A549 (cell line): ENCODE data around the gene FAM171A1. TPM values are rescaled to one million over a fixed set of nuclear protein-coding genes. Genes with fewer than 3 reads are reported as not detected.
A peak's percentile ranks its signal among the peaks of the same experiment; 100 is the strongest.
"Not testable (repeated sequence)": the region's sequence is repeated elsewhere in the genome, so short reads cannot be mapped to it uniquely, and the experiment has no call there.

Experiments
- ATAC-seq, 2 experiments: fragments of 200-7000 bp in 1 of 2; fragments of >200 bp in 1 of 2; cut with Nextera tagmentation in 1 of 2; cut with Tn5 transposase in 1 of 2; 3 replicates each; pipeline versions ENCODE4 v1.8.0 to v1.9.1; 2018 to 2020; ENCODE audit warnings: mild to moderate bottlenecking in 1 of 2, moderate library complexity in 1 of 2
- CTCF ChIA-PET: fragments of 300-600 bp; sonication (Branson Sonifier 250); formaldehyde crosslinking; extraction: SDS; loops from one replicate; lab custom pipeline; 2021; ENCODE audit warnings: antibody characterized with exemption, inconsistent platforms; lab: Yijun Ruan, JAX
- POLR2A ChIA-PET: fragments of 350-600 bp; formaldehyde crosslinking; extraction: SDS; loops from one replicate; lab custom pipeline; 2021; ENCODE audit warnings: antibody characterized with exemption, inconsistent platforms; lab: Yijun Ruan, JAX
- DNase-seq, 2 experiments: peaks; one replicate each; pipeline versions ENCODE4 v3.0.0 to v3.0.0-alpha.2; 2011 to 2016; ENCODE audit warnings: low read depth in 1 of 2, low spot score in 1 of 2
- FAIRE-seq: peaks from 2 replicates; lab custom pipeline; 2011; peaks lifted over from hg19 to GRCh38; lab: Jason Lieb, UNC
- H3K27ac ChIP-seq, 2 experiments: fragments of >200 bp; sonication (Bioruptor Twin); formaldehyde crosslinking; 3 replicates each; pipeline ENCODE4 v1.5.1; 2016 to 2017
- H3K4me1 ChIP-seq: fragments of >200 bp; sonication (Bioruptor Twin); formaldehyde crosslinking; 3 replicates; pipeline ENCODE4 v1.6.1; 2016
- H3K4me2 ChIP-seq: fragments of >200 bp; sonication (Bioruptor Twin); formaldehyde crosslinking; 3 replicates; pipeline ENCODE4 v1.6.1; 2016
- H3K4me3 ChIP-seq: fragments of >200 bp; sonication (Bioruptor Twin); formaldehyde crosslinking; 3 replicates; pipeline ENCODE4 v1.5.1; 2016
- H3K9me3 ChIP-seq: fragments of >200 bp; sonication (Bioruptor Twin); formaldehyde crosslinking; 3 replicates; pipeline ENCODE4 v1.6.1; 2016
- CBX2 ChIP-seq: fragments of 200-600 bp; sonication (generic); IDR thresholded peaks from 2 replicates; pipeline ENCODE4 v1.6.1; 2016; ENCODE audit warnings: low read depth, mild to moderate bottlenecking, borderline replicate concordance
- CHD2 ChIP-seq: fragments of 150-350 bp; IDR thresholded peaks from 2 replicates; pipeline ENCODE4 v1.6.1; 2014; ENCODE audit warnings: low read length; ENCODE audit not compliant: partially characterized antibody
- EHMT2 ChIP-seq: fragments of 200-600 bp; sonication (generic); IDR thresholded peaks from 2 replicates; pipeline ENCODE4 v1.6.1; 2016; ENCODE audit warnings: antibody characterized with exemption, low read depth, mild to moderate bottlenecking, moderate library complexity
- ESRRA ChIP-seq: fragments of 150-350 bp; IDR thresholded peaks from 2 replicates; pipeline ENCODE4 v1.6.1; 2014; ENCODE audit warnings: mild to moderate bottlenecking, low read length, borderline replicate concordance
- FOSL2 ChIP-seq, 2 experiments: fragments of 450-650 bp in 1 of 2; fragments of >200 bp in 1 of 2; sonication (Bioruptor Twin) in 1 of 2; formaldehyde crosslinking; IDR thresholded peaks; 2 replicates each; pipeline versions ENCODE4 v1.5.0 to v1.6.1; 2016 to 2020; ENCODE audit warnings: mild to moderate bottlenecking in 1 of 2, moderate library complexity in 1 of 2
- HDAC2 ChIP-seq: fragments of 200-600 bp; sonication (generic); IDR thresholded peaks from 2 replicates; pipeline ENCODE4 v1.6.1; 2016
- HES2 ChIP-seq: fragments of >200 bp; sonication (Bioruptor Twin); formaldehyde crosslinking; IDR thresholded peaks from 2 replicates; pipeline ENCODE4 v1.6.1; 2016
- HEYL ChIP-seq: fragments of 250-450 bp; sonication (Bioruptor Pico); IDR thresholded peaks from 2 replicates; pipeline ENCODE4 v1.8.0; 2021; ENCODE audit warnings: mild to moderate bottlenecking, moderate library complexity
- HOXB13 ChIP-seq: fragments of 250-450 bp; sonication (Bioruptor Pico); IDR thresholded peaks from 2 replicates; pipeline ENCODE4 v1.5.0; 2020; ENCODE audit warnings: low read depth, mild to moderate bottlenecking, moderate library complexity
- KDM1A ChIP-seq: fragments of 200-600 bp; sonication (generic); IDR thresholded peaks from 2 replicates; pipeline ENCODE4 v1.6.1; 2016; ENCODE audit warnings: low read depth, mild to moderate bottlenecking
- MAFK ChIP-seq: fragments of 450-650 bp; IDR thresholded peaks from 2 replicates; pipeline ENCODE4 v1.6.1; 2014; ENCODE audit not compliant: partially characterized antibody
- MAX ChIP-seq: IDR thresholded peaks from 2 replicates; pipeline ENCODE4 v1.6.1; 2012
- MAZ ChIP-seq: fragments of 150-350 bp; IDR thresholded peaks from 2 replicates; pipeline ENCODE4 v1.6.1; 2014; ENCODE audit warnings: antibody characterized with exemption, low read depth, low read length, borderline replicate concordance
- MYC ChIP-seq: IDR thresholded peaks from 2 replicates; pipeline ENCODE4 v1.6.1; 2012; ENCODE audit warnings: mild to moderate bottlenecking, inconsistent platforms, low read length, improper control_type of control experiment, borderline replicate concordance
- NFE2L2 ChIP-seq: fragments of 150-350 bp; conservative IDR thresholded peaks from 2 replicates; pipeline ENCODE4 v1.6.1; 2014; ENCODE audit warnings: low read length
- PBX3 ChIP-seq: IDR thresholded peaks from 2 replicates; pipeline ENCODE4 v1.6.1; 2012
- POLR2AphosphoS2 ChIP-seq: conservative IDR thresholded peaks from 2 replicates; pipeline ENCODE4 v1.6.1; 2012; ENCODE audit warnings: low read length, improper control_type of control experiment, inconsistent platforms
- RAD21 ChIP-seq, 2 experiments: fragments of >200 bp in 1 of 2; sonication (Bioruptor Twin) in 1 of 2; formaldehyde crosslinking in 1 of 2; IDR thresholded peaks in 1 of 2; conservative IDR thresholded peaks in 1 of 2; 2 replicates in 1 of 2; 3 replicates in 1 of 2; pipeline ENCODE4 v1.6.1; 2012 to 2018; ENCODE audit warnings: inconsistent platforms in 1 of 2
- RFX5 ChIP-seq: fragments of 450-650 bp; IDR thresholded peaks from 2 replicates; pipeline ENCODE4 v1.7.1; 2014; ENCODE audit warnings: antibody characterized with exemption, mild to moderate bottlenecking, moderate library complexity
- RNF2 ChIP-seq: fragments of 200-600 bp; sonication (generic); IDR thresholded peaks from 2 replicates; pipeline ENCODE4 v1.6.1; 2016; ENCODE audit warnings: low read depth, mild to moderate bottlenecking, antibody characterized with exemption, moderate library complexity, borderline replicate concordance
- SMC3 ChIP-seq: fragments of >200 bp; sonication (Bioruptor Twin); formaldehyde crosslinking; IDR thresholded peaks from 3 replicates; pipeline ENCODE4 v1.6.1; 2018; ENCODE audit warnings: inconsistent platforms
- USF2 ChIP-seq: fragments of 450-650 bp; IDR thresholded peaks from 2 replicates; pipeline ENCODE4 v1.6.1; 2014; ENCODE audit warnings: antibody characterized with exemption
- ZC3H11A ChIP-seq: fragments of 450-650 bp; IDR thresholded peaks from 2 replicates; pipeline ENCODE4 v1.6.1; 2014; ENCODE audit warnings: antibody characterized with exemption, mild to moderate bottlenecking
- ZFP36 ChIP-seq: fragments of 450-650 bp; IDR thresholded peaks from 2 replicates; pipeline ENCODE4 v1.6.1; 2014; ENCODE audit warnings: borderline replicate concordance; ENCODE audit not compliant: partially characterized antibody
- ZNF302 ChIP-seq: fragments of 250-450 bp; sonication (Bioruptor Pico); IDR thresholded peaks from 2 replicates; pipeline ENCODE4 v1.9.0; 2021; ENCODE audit warnings: inconsistent platforms, mild to moderate bottlenecking, moderate library complexity
- ZSCAN20 ChIP-seq: fragments of 250-450 bp; sonication (Bioruptor Pico); IDR thresholded peaks from 2 replicates; pipeline ENCODE4 v1.8.0; 2022; ENCODE audit warnings: mild to moderate bottlenecking, moderate library complexity
- WGBS: methylation state at CpG from one replicate; pipeline ENCODE4 v1.1.6; 2017; ENCODE audit errors: missing lambda C conversion rate; 5-methylcytosine and 5-hydroxymethylcytosine counted together
- polyA plus RNA-seq, 4 experiments: library from polyadenylated mRNA; depleted of rRNA in 3 of 4; stranded (reverse); fragments of >200 nt; fragmentation: RNase III in 1 of 4; extraction: RNeasy Plus Mini Kit Qiagen cat#74134 plus additional on column Dnase treatment in 1 of 4; gene quantifications; 2 replicates in 3 of 4; 3 replicates in 1 of 4; pipeline ENCODE4 v1.2.3, GENCODE V29; 2011 to 2017

The FAM171A1 gene
- polyA plus RNA-seq, 2 of the 4 experiments (the other 2 are of a cell fraction): 13.8 to 15.2 TPM

GRCh38 chr10:15302188-15302956 lies 68.7 kb downstream of the FAM171A1 start:
- CTCF ChIA-PET, POLR2A ChIA-PET, H3K27ac ChIP-seq, H3K4me1 ChIP-seq, H3K4me2 ChIP-seq, ATAC-seq, H3K4me3 ChIP-seq, FAIRE-seq, H3K9me3 ChIP-seq, DNase-seq: not testable (repeated sequence)
- WGBS: 91% methylated on average over 15 of the region's 15 CpGs
- TF ChIP-seq MAFK: peak; percentile 49

GRCh38 chr10:15300697-15301096 lies 70.4 kb downstream of the FAM171A1 start:
- WGBS: 95% methylated on average over 4 of the region's 4 CpGs
- Histone ChIP-seq H3K4me3 (no peak overlapping the region), H3K4me1 (no peaks in the 10 kb centered on the region), H3K9me3 (no peaks in the 10 kb centered on the region), H3K4me2 (no peak overlapping the region), H3K27ac (no peak overlapping the region)
- POLR2A ChIA-PET: no interaction called here
- DNase-seq (no peak), ATAC-seq (no peak), FAIRE-seq (no peak)
- TF ChIP-seq ZC3H11A (no peak), NFE2L2 (no peak), ZNF302 (CRISPR knock-in tag) (no peak), RAD21 (conservative IDR thresholded peaks at IDR 0.05 in 1 of 2, IDR thresholded peaks at IDR 0.05 in 1 of 2) (no peak), HES2 (no peak), EHMT2 (no peak)
- TF ChIP-seq, all 56 proteins: peak for 0
- CTCF ChIA-PET: interaction anchor here (0.9 to 1.2 kb wide), 2 partner anchors 10 to 133 kb away, joined by 3 read pairs; no protein-coding TSS in a partner anchor

GRCh38 chr10:15300145-15300544 lies 70.9 kb downstream of the FAM171A1 start:
- H3K4me2 ChIP-seq: no peak overlapping the region
- no peaks in the 10 kb centered on the region for H3K4me1 ChIP-seq
- POLR2A ChIA-PET: no interaction called here
- CTCF ChIA-PET: interaction anchor here (0.9 kb wide), 1 partner anchor 132 kb away, joined by 3 read pairs; no protein-coding TSS in a partner anchor
- H3K4me3 ChIP-seq: no peak overlapping the region
- no peak overlapping the region for H3K27ac ChIP-seq
- no peak for DNase-seq
- H3K9me3 ChIP-seq: no peaks in the 10 kb centered on the region
- no peak for FAIRE-seq
- 81% methylated on average over 2 of the region's 2 CpGs for WGBS
- TF ChIP-seq RFX5: no peak
- no peak for TF ChIP-seq ZNF302 (CRISPR knock-in tag)
- TF ChIP-seq HOXB13: no peak
- no peak for TF ChIP-seq ZSCAN20 (CRISPR knock-in tag)
- no peak for TF ChIP-seq SMC3
- no peak for TF ChIP-seq PBX3
- no peak for TF ChIP-seq CBX2
- TF ChIP-seq NFE2L2: no peak
- TF ChIP-seq KDM1A: no peak
- no peak for TF ChIP-seq HEYL (CRISPR knock-in tag)
- no peak for ATAC-seq

- ATAC-seq: no peak
- WGBS: 77% methylated on average over 6 of the region's 6 CpGs
- TF ChIP-seq ZSCAN20 (CRISPR knock-in tag) (no peak), ZNF302 (CRISPR knock-in tag) (no peak), ESRRA (no peak), EHMT2 (no peak), POLR2AphosphoS2 (no peak), RFX5 (no peak), MAX (no peak), CHD2 (no peak), NFE2L2 (no peak), RNF2 (no peak), FOSL2 (IDR thresholded peaks at IDR 0.05) (no peak), FOSL2 (CRISPR knock-in tag; IDR thresholded peaks at IDR 0.05) (no peak), ZFP36 (no peak), MYC (no peak), USF2 (no peak), HDAC2 (no peak), MAZ (no peak)
These were observed 74.4 kb downstream of the FAM171A1 start for GRCh38 chr10:15296701-15297100.

More at GRCh38 chr10:15296701-15297100, 74.4 kb downstream of the FAM171A1 start:
- DNase-seq: no peak
- CTCF ChIA-PET: no interaction called here
- Histone ChIP-seq H3K4me2 (no peak overlapping the region), H3K9me3 (no peaks in the 10 kb centered on the region), H3K4me1 (no peaks in the 10 kb centered on the region), H3K4me3 (no peak overlapping the region), H3K27ac (no peak overlapping the region)
- no peak for FAIRE-seq
- POLR2A ChIA-PET: no interaction called here
